ENCODE data around the gene FAM9B. TPM values are rescaled to one million over a fixed set of nuclear protein-coding genes. Genes with fewer than 3 reads are reported as not detected.
"Not testable (repeated sequence)": the region's sequence is repeated elsewhere in the genome, so short reads cannot be mapped to it uniquely, and the experiment has no call there.

Gene FAM9B
- total and polyA plus RNA-seq, 9 donors: 0.04 to 0.12 (median 0.06) TPM; not detected in 5

- DNase-seq: no peak
- WGBS (ENCODE audit: insufficient coverage): no CpG with 5 or more reads among the region's 3 CpGs
- H3K27me3 ChIP-seq (ENCODE audit: control insufficient read depth, insufficient read depth, low read length): peaks cover 4% of the 10 kb centered on the region
- no peaks in the 10 kb centered on the region for H3K9me3 ChIP-seq (replicated peaks; ENCODE audit: control insufficient read depth, low read depth, low read length)
- H3K4me1 ChIP-seq (ENCODE audit: control insufficient read depth, insufficient read depth, low read length): no peaks in the 10 kb centered on the region
- no peak overlapping the region for H3K27ac ChIP-seq (ENCODE audit: low read length)
- no peak overlapping the region for H3K4me3 ChIP-seq (ENCODE audit: low read length)
- no peaks in the 10 kb centered on the region for H3K36me3 ChIP-seq (ENCODE audit: control insufficient read depth, insufficient read depth, low read length)
Observed at GRCh38 chrX:9050331-9050730, 16.4 kb upstream of the FAM9B start.

GRCh38 chrX:9048801-9049200 is 14.9 kb upstream of the FAM9B start:
- WGBS (ENCODE audit: insufficient coverage): 61% methylated on average over 1 of the region's 1 CpG
- H3K4me3 ChIP-seq (ENCODE audit: low read length): no peak overlapping the region
- H3K9me3 ChIP-seq (replicated peaks; ENCODE audit: control insufficient read depth, low read depth, low read length): no peaks in the 10 kb centered on the region
- H3K27ac ChIP-seq (ENCODE audit: low read length): no peak overlapping the region
- H3K27me3 ChIP-seq (ENCODE audit: control insufficient read depth, insufficient read depth, low read length): peaks cover 4% of the 10 kb centered on the region
- no peaks in the 10 kb centered on the region for H3K36me3 ChIP-seq (ENCODE audit: control insufficient read depth, insufficient read depth, low read length)
- DNase-seq: no peak
- no peaks in the 10 kb centered on the region for H3K4me1 ChIP-seq (ENCODE audit: control insufficient read depth, insufficient read depth, low read length)

GRCh38 chrX:9038244-9038643 is 4.3 kb upstream of the FAM9B start:
- H3K4me1 ChIP-seq (ENCODE audit: control insufficient read depth, insufficient read depth, low read length): no peaks in the 10 kb centered on the region
- H3K27ac ChIP-seq (ENCODE audit: low read length): no peak overlapping the region
- no peak overlapping the region for H3K4me3 ChIP-seq (ENCODE audit: low read length)
- no CpG with 5 or more reads among the region's 4 CpGs for WGBS (ENCODE audit: insufficient coverage)
- peaks cover 3% of the 10 kb centered on the region for H3K9me3 ChIP-seq (replicated peaks; ENCODE audit: control insufficient read depth, low read depth, low read length)
- no peak for DNase-seq
- peaks cover 5% of the 10 kb centered on the region for H3K27me3 ChIP-seq (ENCODE audit: control insufficient read depth, insufficient read depth, low read length)
- no peaks in the 10 kb centered on the region for H3K36me3 ChIP-seq (ENCODE audit: control insufficient read depth, insufficient read depth, low read length)

- Histone ChIP-seq H3K4me3 (ENCODE audit: low read length) (no peak overlapping the region), H3K4me1 (ENCODE audit: control insufficient read depth, insufficient read depth, low read length) (no peaks in the 10 kb centered on the region), H3K9me3 (replicated peaks; ENCODE audit: control insufficient read depth, low read depth, low read length) (peaks cover 3% of the 10 kb centered on the region), H3K27me3 (ENCODE audit: control insufficient read depth, insufficient read depth, low read length) (peaks cover 5% of the 10 kb centered on the region), H3K27ac (ENCODE audit: low read length) (no peak overlapping the region), H3K36me3 (ENCODE audit: control insufficient read depth, insufficient read depth, low read length) (no peaks in the 10 kb centered on the region)
- DNase-seq: no peak
- WGBS (ENCODE audit: insufficient coverage): no CpG with 5 or more reads among the region's 4 CpGs
Observed at GRCh38 chrX:9037296-9037695, 3.4 kb upstream of the FAM9B start.

- no peaks in the 10 kb centered on the region for H3K36me3 ChIP-seq (ENCODE audit: control insufficient read depth, insufficient read depth, low read length)
- H3K27ac ChIP-seq (ENCODE audit: low read length): no peak overlapping the region
- no peak overlapping the region for H3K4me3 ChIP-seq (ENCODE audit: low read length)
- no peaks in the 10 kb centered on the region for H3K4me1 ChIP-seq (ENCODE audit: control insufficient read depth, insufficient read depth, low read length)
- H3K9me3 ChIP-seq (replicated peaks; ENCODE audit: control insufficient read depth, low read depth, low read length): no peaks in the 10 kb centered on the region
- H3K27me3 ChIP-seq (ENCODE audit: control insufficient read depth, insufficient read depth, low read length): peaks cover 6% of the 10 kb centered on the region
- no peak for DNase-seq
- WGBS (ENCODE audit: insufficient coverage): 87% methylated on average over 12 of the region's 17 CpGs
Observed at GRCh38 chrX:9033586-9033985, 341 bp downstream of the FAM9B start.

GRCh38 chrX:9033179-9033578 is 748 bp downstream of the FAM9B start:
- 84% methylated on average over 12 of the region's 17 CpGs for WGBS (ENCODE audit: insufficient coverage)
- peaks cover 7% of the 10 kb centered on the region for H3K27me3 ChIP-seq (ENCODE audit: control insufficient read depth, insufficient read depth, low read length)
- DNase-seq: no peak
- H3K27ac ChIP-seq (ENCODE audit: low read length): no peak overlapping the region
- H3K4me3 ChIP-seq (ENCODE audit: low read length): no peak overlapping the region
- no peaks in the 10 kb centered on the region for H3K9me3 ChIP-seq (replicated peaks; ENCODE audit: control insufficient read depth, low read depth, low read length)
- no peaks in the 10 kb centered on the region for H3K4me1 ChIP-seq (ENCODE audit: control insufficient read depth, insufficient read depth, low read length)
- no peaks in the 10 kb centered on the region for H3K36me3 ChIP-seq (ENCODE audit: control insufficient read depth, insufficient read depth, low read length)

GRCh38 chrX:9023293-9023692 is 10.6 kb downstream of the FAM9B start:
- Histone ChIP-seq H3K27ac (ENCODE audit: low read length) (no peak overlapping the region), H3K4me1 (ENCODE audit: control insufficient read depth, insufficient read depth, low read length) (no peaks in the 10 kb centered on the region), H3K27me3 (ENCODE audit: control insufficient read depth, insufficient read depth, low read length) (peaks cover 4% of the 10 kb centered on the region), H3K36me3 (ENCODE audit: control insufficient read depth, insufficient read depth, low read length) (no peaks in the 10 kb centered on the region), H3K9me3 (replicated peaks; ENCODE audit: control insufficient read depth, low read depth, low read length) (no peaks in the 10 kb centered on the region), H3K4me3 (ENCODE audit: low read length) (no peak overlapping the region)
- no peak for DNase-seq
- no CpG with 5 or more reads among the region's 2 CpGs for WGBS (ENCODE audit: insufficient coverage)

- Histone ChIP-seq H3K4me3 (ENCODE audit: low read length) (no peak overlapping the region), H3K27ac (ENCODE audit: low read length) (no peak overlapping the region), H3K4me1 (ENCODE audit: control insufficient read depth, insufficient read depth, low read length) (no peaks in the 10 kb centered on the region), H3K9me3 (replicated peaks; ENCODE audit: control insufficient read depth, low read depth, low read length) (no peaks in the 10 kb centered on the region), H3K27me3 (ENCODE audit: control insufficient read depth, insufficient read depth, low read length) (peaks cover 4% of the 10 kb centered on the region), H3K36me3 (ENCODE audit: control insufficient read depth, insufficient read depth, low read length) (no peaks in the 10 kb centered on the region)
- WGBS (ENCODE audit: insufficient coverage): no CpG with 5 or more reads among the region's 2 CpGs
- no peak for DNase-seq
Observed at GRCh38 chrX:9019151-9019550, 14.8 kb downstream of the FAM9B start.

- H3K27me3 ChIP-seq (ENCODE audit: control insufficient read depth, insufficient read depth, low read length); H3K9me3 ChIP-seq (replicated peaks; ENCODE audit: control insufficient read depth, low read depth, low read length); H3K4me3 ChIP-seq (ENCODE audit: low read length); H3K4me1 ChIP-seq (ENCODE audit: control insufficient read depth, insufficient read depth, low read length); H3K27ac ChIP-seq (ENCODE audit: low read length); H3K36me3 ChIP-seq (ENCODE audit: control insufficient read depth, insufficient read depth, low read length): not testable (repeated sequence)
- peak; percentile 20 for DNase-seq
- WGBS (ENCODE audit: insufficient coverage): 82% methylated on average over 2 of the region's 5 CpGs
Observed at GRCh38 chrX:9018332-9018731, 15.6 kb downstream of the FAM9B start.

GRCh38 chrX:9003041-9003440 is 30.9 kb downstream of the FAM9B start:
- Histone ChIP-seq H3K36me3 (ENCODE audit: control insufficient read depth, insufficient read depth, low read length) (no peaks in the 10 kb centered on the region), H3K4me3 (ENCODE audit: low read length) (no peak overlapping the region), H3K9me3 (replicated peaks; ENCODE audit: control insufficient read depth, low read depth, low read length) (peaks cover 2% of the 10 kb centered on the region)

GRCh38 chrX:8988446-8988845 is 45.5 kb downstream of the FAM9B start:
- no peak overlapping the region for H3K27ac ChIP-seq (ENCODE audit: low read length)
- H3K36me3 ChIP-seq (ENCODE audit: control insufficient read depth, insufficient read depth, low read length): no peaks in the 10 kb centered on the region
- peaks cover 7% of the 10 kb centered on the region for H3K4me1 ChIP-seq (ENCODE audit: control insufficient read depth, insufficient read depth, low read length)
- no peak overlapping the region for H3K4me3 ChIP-seq (ENCODE audit: low read length)
- WGBS (ENCODE audit: insufficient coverage): 45% methylated on average over 4 of the region's 4 CpGs
- DNase-seq: peak; percentile 54
- no peaks in the 10 kb centered on the region for H3K9me3 ChIP-seq (replicated peaks; ENCODE audit: control insufficient read depth, low read depth, low read length)
- H3K27me3 ChIP-seq (ENCODE audit: control insufficient read depth, insufficient read depth, low read length): peaks cover 15% of the 10 kb centered on the region

More at GRCh38 chrX:9003041-9003440, 30.9 kb downstream of the FAM9B start:
- DNase-seq: no peak
- peaks cover 2% of the 10 kb centered on the region for H3K27me3 ChIP-seq (ENCODE audit: control insufficient read depth, insufficient read depth, low read length)
- H3K27ac ChIP-seq (ENCODE audit: low read length): no peak overlapping the region
- whole genome bisulfite sequencing (ENCODE audit: insufficient coverage): 100% methylated on average over 1 of the region's 3 CpGs
- H3K4me1 ChIP-seq (ENCODE audit: control insufficient read depth, insufficient read depth, low read length): no peaks in the 10 kb centered on the region
